RWPE2 (cell line): ENCODE measurements around the gene POC1B.

Source experiments
- ATAC-seq: fragments of 200-7000 bp; cut with Tn5 transposase; 3 replicates; pipeline ENCODE4 v1.9.1; 2021; ENCODE audit warnings: low read depth
- DNase-seq: peaks from one replicate; pipeline ENCODE4 v3.0.0-alpha.2; 2020; ENCODE audit warnings: low spot score
- H3K27ac ChIP-seq: fragments of 450-650 bp; 2 replicates; pipeline ENCODE4 v1.5.1; 2017; ENCODE audit warnings: mild to moderate bottlenecking; ENCODE audit not compliant: poor library complexity, severe bottlenecking
- H3K27me3 ChIP-seq: fragments of 250-450 bp; sonication (Bioruptor Pico); 2 replicates; pipeline ENCODE4 v1.5.1; 2021; ENCODE audit warnings: mild to moderate bottlenecking, moderate library complexity; ENCODE audit not compliant: insufficient read depth, poor library complexity, severe bottlenecking
- H3K36me3 ChIP-seq: fragments of 250-450 bp; sonication (Bioruptor Pico); 2 replicates; pipeline ENCODE4 v1.5.1; 2020; ENCODE audit warnings: low read depth, mild to moderate bottlenecking, moderate library complexity
- H3K4me1 ChIP-seq: fragments of 250-450 bp; sonication (Bioruptor Pico); 2 replicates; pipeline ENCODE4 v1.5.1; 2021; ENCODE audit warnings: mild to moderate bottlenecking, moderate library complexity; ENCODE audit not compliant: insufficient read depth, poor library complexity, severe bottlenecking
- H3K4me3 ChIP-seq: fragments of 250-450 bp; sonication (Bioruptor Pico); 2 replicates; pipeline ENCODE4 v1.5.1; 2021; ENCODE audit warnings: mild to moderate bottlenecking, moderate library complexity; ENCODE audit not compliant: severe bottlenecking
- H3K9me3 ChIP-seq: fragments of 250-450 bp; sonication (Bioruptor Pico); 2 replicates; pipeline ENCODE4 v1.5.1; 2021; ENCODE audit warnings: mild to moderate bottlenecking, moderate library complexity; ENCODE audit not compliant: severe bottlenecking
- CTCF ChIP-seq: fragments of 450-650 bp; IDR thresholded peaks from one replicate; pipeline ENCODE4 v1.5.1; 2017; ENCODE audit warnings: mild to moderate bottlenecking, moderate library complexity; ENCODE audit not compliant: poor library complexity, severe bottlenecking

The POC1B gene

GRCh38 chr12:89417246-89417977 lies 108.4 kb downstream of the POC1B start:
- Histone ChIP-seq H3K27me3 (no peaks in the 10 kb centered on the region), H3K4me3 (no peak overlapping the region), H3K9me3 (no peaks in the 10 kb centered on the region), H3K27ac (peak overlapping the region; percentile 61), H3K4me1 (peaks cover 37% of the 10 kb centered on the region), H3K36me3 (no peaks in the 10 kb centered on the region; the same call in 1 of the 2 replicates)
- no peak for DNase-seq
- peak; percentile 83 for ATAC-seq
- TF ChIP-seq CTCF, result no peak

- Histone ChIP-seq H3K36me3 (no peaks in the 10 kb centered on the region; the same call in 1 of the 2 replicates), H3K27me3 (no peaks in the 10 kb centered on the region), H3K4me1 (peaks cover 37% of the 10 kb centered on the region), H3K27ac (peak overlapping the region; percentile 61), H3K4me3 (no peak overlapping the region), H3K9me3 (no peaks in the 10 kb centered on the region)
- no peak for TF ChIP-seq CTCF
- DNase-seq, result no peak
- ATAC-seq, result no peak
Measured at GRCh38 chr12:89416049-89416792, 109.6 kb downstream of the POC1B start.

GRCh38 chr12:89414851-89415250 lies 111.0 kb downstream of the POC1B start:
- Histone ChIP-seq H3K4me1 (peaks cover 33% of the 10 kb centered on the region), H3K4me3 (no peak overlapping the region), H3K27me3 (no peaks in the 10 kb centered on the region), H3K9me3 (no peaks in the 10 kb centered on the region), H3K27ac (peak overlapping the region; percentile 23), H3K36me3 (no peaks in the 10 kb centered on the region)
- ATAC-seq (no peak), DNase-seq (no peak)
- no peak for TF ChIP-seq CTCF

- no peak for TF ChIP-seq CTCF
- peaks cover 33% of the 10 kb centered on the region for H3K4me1 ChIP-seq
- H3K36me3 ChIP-seq, result no peaks in the 10 kb centered on the region
- no peak for DNase-seq
- H3K27ac ChIP-seq, result peak overlapping the region; percentile 23
- H3K9me3 ChIP-seq, result no peaks in the 10 kb centered on the region
- H3K27me3 ChIP-seq, result no peaks in the 10 kb centered on the region
- H3K4me3 ChIP-seq, result no peak overlapping the region
- no peak for ATAC-seq
Measured at GRCh38 chr12:89414322-89414721, 111.5 kb downstream of the POC1B start.

- no peak for ATAC-seq
- H3K27ac ChIP-seq, result no peak overlapping the region
- H3K9me3 ChIP-seq, result no peaks in the 10 kb centered on the region
Measured at GRCh38 chr12:89413234-89413633, 112.6 kb downstream of the POC1B start.

More at GRCh38 chr12:89413234-89413633, 112.6 kb downstream of the POC1B start:
- Histone ChIP-seq H3K4me1 (peaks cover 33% of the 10 kb centered on the region), H3K27me3 (no peaks in the 10 kb centered on the region), H3K4me3 (no peak overlapping the region), H3K36me3 (no peaks in the 10 kb centered on the region)
- DNase-seq, result no peak
- TF ChIP-seq CTCF, result no peak
